ENCODE data around the gene KCNH5.

KCNH5 gene

DNA sequence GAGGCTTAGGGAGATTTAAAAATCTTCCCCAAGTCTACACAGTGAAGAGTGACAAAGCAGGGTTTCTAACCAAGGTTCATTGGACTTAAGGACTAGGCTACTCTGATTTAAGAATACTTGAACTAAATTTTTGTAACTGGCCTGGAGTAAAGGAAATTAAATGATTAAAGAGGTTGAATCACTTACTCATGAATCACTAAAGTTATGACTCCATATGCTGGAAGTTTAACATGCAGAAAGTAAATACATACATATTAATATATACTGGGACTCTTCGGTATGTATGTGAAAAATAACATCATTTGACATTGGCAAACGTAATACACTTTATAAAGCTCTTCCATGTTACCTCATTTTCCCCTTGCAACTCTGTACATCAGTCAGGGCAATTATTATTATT is 322.9 kb downstream of the KCNH5 start:
- Histone ChIP-seq H3K4me1 (ENCODE audit: low read length) (no peaks in the 10 kb centered on the region), H3K79me2 (ENCODE audit: low read length) (no peaks in the 10 kb centered on the region), H3K27me3 (replicated peaks; ENCODE audit: insufficient read depth, low read length) (no peaks in the 10 kb centered on the region), H2AFZ (ENCODE audit: low read length) (no peak overlapping the region), H3K4me3 (ENCODE audit: low read length) (no peak overlapping the region), H3K4me2 (ENCODE audit: low read depth, low read length) (no peak overlapping the region), H3K9me2 (replicated peaks; ENCODE audit: insufficient read depth, low read length) (no peaks in the 10 kb centered on the region), H3F3A (ENCODE audit: insufficient read depth, low read length) (no peaks in the 10 kb centered on the region), H3K9me3 (replicated peaks; ENCODE audit: insufficient read depth, low read length) (no peaks in the 10 kb centered on the region), H3K36me3 (replicated peaks; ENCODE audit: insufficient read depth, low read length) (no peaks in the 10 kb centered on the region), H3K27ac (ENCODE audit: low read length) (no peak overlapping the region), H3K9ac (ENCODE audit: low read length) (no peak overlapping the region), H4K20me1 (ENCODE audit: insufficient read depth, low read length) (no peaks in the 10 kb centered on the region)
- no peak for DNase-seq
- no peak for TF ChIP-seq EZH2 (optimal IDR thresholded peaks at IDR 0.05; ENCODE audit: low read depth, low read length)
- no peak for TF ChIP-seq EZH2phosphoT487 (IDR thresholded peaks at IDR 0.05; ENCODE audit: low read length)
- TF ChIP-seq CTCF (IDR thresholded peaks at IDR 0.05; ENCODE audit: low read length) = no peak

GRCh38 chr14:62718629-62719028 is 326.6 kb downstream of the KCNH5 start:
- H3K4me3 ChIP-seq (ENCODE audit: low read length) = no peak overlapping the region
- H3K4me2 ChIP-seq (ENCODE audit: low read depth, low read length) = no peak overlapping the region
- H3K9ac ChIP-seq (ENCODE audit: low read length) = no peak overlapping the region
- no peaks in the 10 kb centered on the region for H3K4me1 ChIP-seq (ENCODE audit: low read length)
- H4K20me1 ChIP-seq (ENCODE audit: insufficient read depth, low read length) = no peaks in the 10 kb centered on the region
- H3K9me2 ChIP-seq (replicated peaks; ENCODE audit: insufficient read depth, low read length) = no peaks in the 10 kb centered on the region
- H3K27me3 ChIP-seq (replicated peaks; ENCODE audit: insufficient read depth, low read length) = no peaks in the 10 kb centered on the region
- no peak for DNase-seq
- no peaks in the 10 kb centered on the region for H3F3A ChIP-seq (ENCODE audit: insufficient read depth, low read length)
- no peak overlapping the region for H2AFZ ChIP-seq (ENCODE audit: low read length)
- no peaks in the 10 kb centered on the region for H3K79me2 ChIP-seq (ENCODE audit: low read length)
- TF ChIP-seq EZH2 (optimal IDR thresholded peaks at IDR 0.05; ENCODE audit: low read depth, low read length) = no peak
- TF ChIP-seq EZH2phosphoT487 (IDR thresholded peaks at IDR 0.05; ENCODE audit: low read length) = no peak
- no peak for TF ChIP-seq CTCF (IDR thresholded peaks at IDR 0.05; ENCODE audit: low read length)
- no peaks in the 10 kb centered on the region for H3K9me3 ChIP-seq (replicated peaks; ENCODE audit: insufficient read depth, low read length)
- no peaks in the 10 kb centered on the region for H3K36me3 ChIP-seq (replicated peaks; ENCODE audit: insufficient read depth, low read length)
- H3K27ac ChIP-seq (ENCODE audit: low read length) = no peak overlapping the region

DNA sequence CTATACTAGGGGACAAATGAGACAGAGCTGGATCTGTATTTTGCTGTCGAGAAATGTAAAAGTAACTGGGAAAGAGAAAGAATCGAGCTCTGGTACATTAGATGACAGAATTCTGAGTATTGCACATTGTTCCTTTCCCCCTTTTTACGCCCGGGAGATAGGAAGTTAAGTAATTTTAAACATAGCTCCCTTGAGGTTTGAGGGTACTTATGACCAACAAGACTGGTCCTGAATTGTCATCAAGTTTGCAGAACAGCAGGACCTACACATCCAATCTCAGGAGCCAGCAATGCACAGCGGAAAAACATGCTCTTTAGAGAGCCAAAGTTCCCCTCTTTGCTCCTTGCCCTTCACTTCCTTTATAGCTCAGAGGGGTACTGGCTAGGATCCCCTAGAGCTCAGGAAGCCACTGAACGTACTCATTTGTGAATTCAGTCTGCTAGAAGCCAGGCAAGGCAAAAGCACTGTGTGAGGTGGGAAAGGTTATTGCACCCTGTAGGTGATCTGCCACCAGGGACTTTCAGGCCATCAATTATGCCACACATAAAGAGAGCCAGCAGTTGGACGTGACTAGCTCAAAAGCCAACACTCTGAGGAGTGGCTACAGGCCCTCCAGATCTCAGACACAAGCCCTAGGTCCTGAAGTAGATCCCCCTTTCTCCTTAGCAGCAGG is 333.8 kb downstream of the KCNH5 start:
- no peaks in the 10 kb centered on the region for H3F3A ChIP-seq (ENCODE audit: insufficient read depth, low read length)
- DNase-seq = no peak
- no peaks in the 10 kb centered on the region for H3K79me2 ChIP-seq (ENCODE audit: low read length)
- H3K9me3 ChIP-seq (replicated peaks; ENCODE audit: insufficient read depth, low read length) = no peaks in the 10 kb centered on the region
- H3K9ac ChIP-seq (ENCODE audit: low read length) = no peak overlapping the region
- no peak for TF ChIP-seq EZH2phosphoT487 (IDR thresholded peaks at IDR 0.05; ENCODE audit: low read length)
- no peak for TF ChIP-seq EZH2 (optimal IDR thresholded peaks at IDR 0.05; ENCODE audit: low read depth, low read length)
- no peak for TF ChIP-seq CTCF (IDR thresholded peaks at IDR 0.05; ENCODE audit: low read length)
- no peak overlapping the region for H3K4me2 ChIP-seq (ENCODE audit: low read depth, low read length)
- no peak overlapping the region for H2AFZ ChIP-seq (ENCODE audit: low read length)
- H4K20me1 ChIP-seq (ENCODE audit: insufficient read depth, low read length) = no peaks in the 10 kb centered on the region
- no peak overlapping the region for H3K4me3 ChIP-seq (ENCODE audit: low read length)
- H3K27ac ChIP-seq (ENCODE audit: low read length) = no peak overlapping the region
- H3K4me1 ChIP-seq (ENCODE audit: low read length) = no peaks in the 10 kb centered on the region
- no peaks in the 10 kb centered on the region for H3K36me3 ChIP-seq (replicated peaks; ENCODE audit: insufficient read depth, low read length)
- H3K27me3 ChIP-seq (replicated peaks; ENCODE audit: insufficient read depth, low read length) = no peaks in the 10 kb centered on the region
- H3K9me2 ChIP-seq (replicated peaks; ENCODE audit: insufficient read depth, low read length) = no peaks in the 10 kb centered on the region

All from MM.1S (cell line).